H9 (cell line): ENCODE results near the gene PCDH9. TPM values are rescaled to one million over a fixed set of nuclear protein-coding genes. Genes with fewer than 3 reads are reported as not detected.

Experiments
- DNase-seq: peaks from one replicate; pipeline ENCODE4 v3.0.0-alpha.2; 2017
- H2AFZ ChIP-seq: one replicate; pipeline ENCODE4 v1.6.1; 2013; ENCODE audit warnings: mild to moderate bottlenecking, low read length, control low read depth, moderate library complexity
- H2AK5ac ChIP-seq: 2 replicates; pipeline ENCODE4 v1.6.1; 2013; ENCODE audit warnings: low read length, control low read depth, mixed read lengths; ENCODE audit not compliant: insufficient read length
- H2BK120ac ChIP-seq: one replicate; pipeline ENCODE4 v1.6.1; 2013; ENCODE audit warnings: low read depth, mild to moderate bottlenecking, low read length, control low read depth, inconsistent platforms; ENCODE audit not compliant: poor library complexity, severe bottlenecking
- H2BK12ac ChIP-seq: 2 replicates; pipeline ENCODE4 v1.6.1; 2013; ENCODE audit warnings: low read length, control low read depth, mixed read lengths, low read depth; ENCODE audit not compliant: insufficient read length
- H2BK15ac ChIP-seq: 2 replicates; pipeline ENCODE4 v1.6.1; 2013; ENCODE audit warnings: low read depth, low read length, control low read depth
- H2BK20ac ChIP-seq: one replicate; pipeline ENCODE4 v1.6.1; 2013; ENCODE audit warnings: low read depth, mild to moderate bottlenecking, low read length, control low read depth, inconsistent platforms; ENCODE audit not compliant: poor library complexity, severe bottlenecking
- H2BK5ac ChIP-seq: 2 replicates; pipeline ENCODE4 v1.6.1; 2013; ENCODE audit warnings: low read length, control low read depth, mixed read lengths; ENCODE audit not compliant: insufficient read length
- H3K14ac ChIP-seq: 2 replicates; pipeline ENCODE4 v1.6.1; 2013; ENCODE audit warnings: low read length, control low read depth; ENCODE audit not compliant: insufficient read depth
- H3K18ac ChIP-seq: 2 replicates; pipeline ENCODE4 v1.6.1; 2013; ENCODE audit warnings: low read depth, mild to moderate bottlenecking, mixed read lengths, low read length, control low read depth; ENCODE audit not compliant: insufficient read length
- H3K23ac ChIP-seq: 2 replicates; pipeline ENCODE4 v1.6.1; 2013; ENCODE audit warnings: low read length, control low read depth, mixed read lengths, low read depth; ENCODE audit not compliant: insufficient read length
- H3K23me2 ChIP-seq: 2 replicates; pipeline ENCODE4 v1.6.1; 2013; ENCODE audit warnings: low read depth, mild to moderate bottlenecking, mixed read lengths, low read length, control low read depth; ENCODE audit not compliant: insufficient read length, poor library complexity, severe bottlenecking
- H3K27ac ChIP-seq: 2 replicates; pipeline ENCODE4 v1.5.1; 2013; ENCODE audit warnings: low read length, control low read depth, mixed read lengths, low read depth; ENCODE audit not compliant: insufficient read length
- H3K27me3 ChIP-seq: 2 replicates; pipeline ENCODE4 v1.6.1; 2013; ENCODE audit warnings: low read length, control low read depth, inconsistent platforms; ENCODE audit not compliant: insufficient read depth
- H3K4ac ChIP-seq: 2 replicates; pipeline ENCODE4 v1.6.1; 2013; ENCODE audit warnings: low read depth, mild to moderate bottlenecking, control low read depth, inconsistent platforms, low read length, moderate library complexity
- H3K4me1 ChIP-seq: 2 replicates; pipeline ENCODE4 v1.6.1; 2013; ENCODE audit warnings: low read length, control low read depth, inconsistent platforms; ENCODE audit not compliant: insufficient read depth
- H3K4me2 ChIP-seq: 2 replicates; pipeline ENCODE4 v1.6.1; 2013; ENCODE audit warnings: low read length, control low read depth, mixed read lengths; ENCODE audit not compliant: insufficient read length, insufficient read depth
- H3K56ac ChIP-seq: 2 replicates; pipeline ENCODE4 v1.6.1; 2013; ENCODE audit warnings: low read depth, mild to moderate bottlenecking, mixed read lengths, low read length, control low read depth; ENCODE audit not compliant: insufficient read length
- H3K79me1 ChIP-seq: 2 replicates; pipeline ENCODE4 v1.6.1; 2013; ENCODE audit warnings: low read depth, mild to moderate bottlenecking, moderate library complexity, low read length, control low read depth, inconsistent platforms; ENCODE audit not compliant: insufficient read depth, poor library complexity, severe bottlenecking
- H3K79me2 ChIP-seq: 2 replicates; pipeline ENCODE4 v1.6.1; 2013; ENCODE audit warnings: low read length, control low read depth, inconsistent platforms; ENCODE audit not compliant: insufficient read depth
- H3K9ac ChIP-seq: 2 replicates; pipeline ENCODE4 v1.6.1; 2013; ENCODE audit warnings: low read length, control low read depth, mixed read lengths; ENCODE audit not compliant: insufficient read length; ENCODE audit errors: extremely low read depth
- H3K9me3 ChIP-seq: one replicate; pipeline ENCODE4 v1.6.1; 2013; ENCODE audit warnings: low read depth, low read length, inconsistent platforms; ENCODE audit not compliant: control insufficient read depth
- H3T11ph ChIP-seq: one replicate; pipeline ENCODE4 v1.6.1; 2013; ENCODE audit warnings: mild to moderate bottlenecking, low read length, control low read depth, inconsistent platforms
- H4K20me1 ChIP-seq: one replicate; pipeline ENCODE4 v1.6.1; 2013; ENCODE audit not compliant: control insufficient read depth, insufficient read length, insufficient read depth
- H4K5ac ChIP-seq: 2 replicates; pipeline ENCODE4 v1.6.1; 2013; ENCODE audit warnings: low read depth, mild to moderate bottlenecking, mixed read lengths, low read length, control low read depth; ENCODE audit not compliant: insufficient read length
- H4K8ac ChIP-seq: replicated peaks from 2 replicates; pipeline ENCODE4 v1.6.1; 2013; ENCODE audit warnings: low read length, control low read depth, mixed read lengths, low read depth; ENCODE audit not compliant: insufficient read length
- H4K91ac ChIP-seq: 2 replicates; pipeline ENCODE4 v1.6.1; 2013; ENCODE audit warnings: low read depth, mild to moderate bottlenecking, moderate library complexity, mixed read lengths, low read length, control low read depth; ENCODE audit not compliant: insufficient read length
- H3K27ac Mint-ChIP-seq, 3 experiments: 2 replicates in 2 of 3; 3 replicates in 1 of 3; pipeline ENCODE4 v1.8.0; 2020 to 2021; ENCODE audit warnings: mixed read lengths in 3 of 3, mild to moderate bottlenecking in 1 of 3, moderate library complexity in 1 of 3
- H3K27me3 Mint-ChIP-seq: 2 replicates; pipeline ENCODE4 v1.8.0; 2021; ENCODE audit warnings: low read depth, mild to moderate bottlenecking, moderate library complexity, mixed read lengths
- H3K36me3 Mint-ChIP-seq, 3 experiments: 2 replicates in 2 of 3; 3 replicates in 1 of 3; pipeline ENCODE4 v1.8.0; 2020 to 2021; ENCODE audit warnings: low read depth in 3 of 3, mixed read lengths in 3 of 3; ENCODE audit not compliant: insufficient read depth in 1 of 3
- H3K4me1 Mint-ChIP-seq, 2 experiments: 2 replicates each; pipeline ENCODE4 v1.8.0; 2020; ENCODE audit warnings: mixed read lengths in 2 of 2
- H3K4me3 Mint-ChIP-seq, 2 experiments: 2 replicates in 1 of 2; 3 replicates in 1 of 2; pipeline ENCODE4 v1.8.0; 2020 to 2021; ENCODE audit warnings: mild to moderate bottlenecking in 2 of 2, mixed read lengths in 2 of 2, moderate library complexity in 1 of 2
- H3K9me3 Mint-ChIP-seq, 2 experiments: 2 replicates in 1 of 2; 3 replicates in 1 of 2; pipeline ENCODE4 v1.8.0; 2020; ENCODE audit warnings: mild to moderate bottlenecking in 2 of 2, mixed read lengths in 2 of 2, moderate library complexity in 1 of 2
- WGBS: extraction: QIAGEN DNeasy Blood & Tissue Kit; methylation state at CpG from one replicate; pipeline ENCODE4 v1.1.7; 2013; ENCODE audit warnings: missing lambda C conversion rate, low lambda C conversion rate, mixed read lengths; ENCODE audit not compliant: insufficient read length; ENCODE audit errors: extremely low coverage; 5-methylcytosine and 5-hydroxymethylcytosine counted together
- total RNA-seq: library from RNA; stranded (reverse); gene quantifications from 2 replicates; pipeline ENCODE4 v1.2.1, GENCODE V29; 2021
- TF ChIP-seq, protein P1 (sequence below): fragments of 200-600 bp; sonication (generic); conservative IDR thresholded peaks from 3 replicates; pipeline ENCODE4 v1.8.0; 2021; ENCODE audit warnings: antibody characterized with exemption, mild to moderate bottlenecking

The PCDH9 gene
- total RNA-seq, 1 experiment from 2014 or later, result 0.11 TPM

DNA sequence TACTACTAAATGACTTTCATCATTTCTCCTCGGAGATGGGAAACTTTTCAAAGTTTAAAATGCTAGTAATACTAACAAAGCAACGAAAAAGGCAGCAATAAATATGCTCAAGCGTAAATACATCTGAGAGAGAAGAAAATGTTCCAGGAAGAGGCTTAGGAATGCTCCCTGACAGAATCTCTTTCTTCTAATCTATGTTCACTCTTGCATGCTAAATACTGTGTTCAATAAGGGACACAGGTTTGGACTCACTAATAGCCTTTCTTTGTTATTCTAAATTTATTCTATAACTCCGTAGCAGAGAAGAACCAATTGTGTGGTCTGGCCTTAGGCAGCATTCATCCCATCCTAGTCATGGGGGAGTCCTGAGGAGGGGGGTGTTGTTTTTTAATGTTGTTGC, 823.0 kb downstream of the PCDH9 start:
- Mint-ChIP-seq H3K4me1 (peaks cover 6 to 12% of the 10 kb centered on the region in 2 experiments), H3K9me3 (no peaks in the 10 kb centered on the region), H3K27ac (peak overlapping the region in 1 of 3 experiments; percentile 79; a peak in 2 of 7 replicates), H3K27me3 (no peaks in the 10 kb centered on the region), H3K4me3 (no peak overlapping the region), H3K36me3 (no peaks in the 10 kb centered on the region)
- Histone ChIP-seq H3K27me3 (no peaks in the 10 kb centered on the region), H3K27ac (no peak overlapping the region), H3K4me2 (no peak overlapping the region), H2BK120ac (no peak overlapping the region), H2AK5ac (no peak overlapping the region), H3K18ac (no peak overlapping the region), H3K4me1 (no peaks in the 10 kb centered on the region; the same call in 1 of the 2 replicates), H3K4ac (no peak overlapping the region), H2BK15ac (no peak overlapping the region), H2BK5ac (no peak overlapping the region), H4K8ac (no peak overlapping the region), H3K9me3 (no peaks in the 10 kb centered on the region), H3K56ac (no peak overlapping the region), H3K9ac (no peak overlapping the region), H3K23me2 (no peaks in the 10 kb centered on the region), H3K79me2 (no peaks in the 10 kb centered on the region), H2BK12ac (no peak overlapping the region), H3K23ac (no peak overlapping the region), H2AFZ (no peak overlapping the region), H2BK20ac (no peak overlapping the region), H4K5ac (no peak overlapping the region), H3K14ac (no peak overlapping the region), H4K20me1 (no peaks in the 10 kb centered on the region), H3K79me1 (no peaks in the 10 kb centered on the region), H3T11ph (no peak overlapping the region), H4K91ac (no peak overlapping the region)
- TF ChIP-seq, protein P1, sequence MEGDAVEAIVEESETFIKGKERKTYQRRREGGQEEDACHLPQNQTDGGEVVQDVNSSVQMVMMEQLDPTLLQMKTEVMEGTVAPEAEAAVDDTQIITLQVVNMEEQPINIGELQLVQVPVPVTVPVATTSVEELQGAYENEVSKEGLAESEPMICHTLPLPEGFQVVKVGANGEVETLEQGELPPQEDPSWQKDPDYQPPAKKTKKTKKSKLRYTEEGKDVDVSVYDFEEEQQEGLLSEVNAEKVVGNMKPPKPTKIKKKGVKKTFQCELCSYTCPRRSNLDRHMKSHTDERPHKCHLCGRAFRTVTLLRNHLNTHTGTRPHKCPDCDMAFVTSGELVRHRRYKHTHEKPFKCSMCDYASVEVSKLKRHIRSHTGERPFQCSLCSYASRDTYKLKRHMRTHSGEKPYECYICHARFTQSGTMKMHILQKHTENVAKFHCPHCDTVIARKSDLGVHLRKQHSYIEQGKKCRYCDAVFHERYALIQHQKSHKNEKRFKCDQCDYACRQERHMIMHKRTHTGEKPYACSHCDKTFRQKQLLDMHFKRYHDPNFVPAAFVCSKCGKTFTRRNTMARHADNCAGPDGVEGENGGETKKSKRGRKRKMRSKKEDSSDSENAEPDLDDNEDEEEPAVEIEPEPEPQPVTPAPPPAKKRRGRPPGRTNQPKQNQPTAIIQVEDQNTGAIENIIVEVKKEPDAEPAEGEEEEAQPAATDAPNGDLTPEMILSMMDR, result no peak
- WGBS, result no CpG with 5 or more reads among the region's 4 CpGs
- DNase-seq, result no peak
